Breast epithelium (tissue), 4 donors: ENCODE data around the gene FSIP1. TPM values are rescaled to one million over a fixed set of nuclear protein-coding genes. Genes with fewer than 3 reads are reported as not detected.

Experiments
- DNase-seq, 2 donors: peaks; one replicate each; pipeline ENCODE4 v3.0.0-alpha.2; 2019; ENCODE audit warnings: low spot score in 2 of 2
- H3K27ac ChIP-seq, 2 donors: fragments of 200-600 bp; sonication (generic) in 1 of 2; one replicate each; pipeline ENCODE4 v1.5.1; 2016 to 2019; ENCODE audit warnings: mild to moderate bottlenecking in 1 of 2
- H3K27me3 ChIP-seq, 2 donors: fragments of 200-600 bp; sonication (generic) in 1 of 2; one replicate each; pipeline versions ENCODE4 v1.5.1 to v1.6.0; 2017 to 2019; ENCODE audit warnings: control low read depth in 1 of 2, mild to moderate bottlenecking in 1 of 2
- H3K36me3 ChIP-seq: fragments of 200-600 bp; one replicate; pipeline ENCODE4 v1.5.1; 2019
- H3K4me1 ChIP-seq, 2 donors: fragments of 200-600 bp; sonication (generic); one replicate each; pipeline ENCODE4 v1.5.1; 2016 to 2019; ENCODE audit warnings: control low read depth in 1 of 2
- H3K4me3 ChIP-seq, 3 donors: fragments of 200-600 bp; sonication (generic); 1 replicate in 2 of 3; 2 replicates in 1 of 3; pipeline ENCODE4 v1.5.1; 2016 to 2019; ENCODE audit warnings: mild to moderate bottlenecking in 3 of 3, moderate library complexity in 2 of 3
- H3K9me3 ChIP-seq, 2 donors: fragments of 200-600 bp; sonication (generic) in 1 of 2; one replicate each; pipeline ENCODE4 v1.5.1; 2016 to 2019; ENCODE audit warnings: control low read depth in 1 of 2
- POLR2A ChIP-seq: fragments of 450-650 bp; IDR thresholded peaks from one replicate; pipeline ENCODE4 v1.6.1; 2016; ENCODE audit warnings: antibody characterized with exemption, mild to moderate bottlenecking, moderate library complexity
- POLR2AphosphoS5 ChIP-seq, 3 donors: sonication (generic); formaldehyde crosslinking; IDR thresholded peaks; one replicate each; pipeline ENCODE4 v1.6.1; 2017; ENCODE audit warnings: antibody characterized with exemption in 3 of 3
- intact Hi-C: fragments of 100-400 bp; cut with DNase I; formaldehyde crosslinking; loops from one replicate; pipeline ENCODE4 v1.15.1; 2023; ENCODE audit warnings: low total_unique reads
- total RNA-seq, 3 donors: library from RNA; depleted of rRNA; stranded (reverse); fragments of >200 nt; gene quantifications; one replicate each; pipeline ENCODE4 v1.1.0, GENCODE V29; 2016
- TF ChIP-seq, protein P1 (sequence below), 3 donors: fragments of 450-650 bp; IDR thresholded peaks; one replicate each; pipeline ENCODE4 v1.5.1; 2016 to 2017; ENCODE audit warnings: antibody characterized with exemption in 3 of 3, mild to moderate bottlenecking in 3 of 3, moderate library complexity in 3 of 3

Gene FSIP1
- total RNA-seq, 3 donors from 2014 or later, result 0.32 to 23.3 (median 16.2) TPM

GRCh38 chr15:39685367-39685766 lies 97.3 kb downstream of the FSIP1 start:
- TF ChIP-seq, protein P1, sequence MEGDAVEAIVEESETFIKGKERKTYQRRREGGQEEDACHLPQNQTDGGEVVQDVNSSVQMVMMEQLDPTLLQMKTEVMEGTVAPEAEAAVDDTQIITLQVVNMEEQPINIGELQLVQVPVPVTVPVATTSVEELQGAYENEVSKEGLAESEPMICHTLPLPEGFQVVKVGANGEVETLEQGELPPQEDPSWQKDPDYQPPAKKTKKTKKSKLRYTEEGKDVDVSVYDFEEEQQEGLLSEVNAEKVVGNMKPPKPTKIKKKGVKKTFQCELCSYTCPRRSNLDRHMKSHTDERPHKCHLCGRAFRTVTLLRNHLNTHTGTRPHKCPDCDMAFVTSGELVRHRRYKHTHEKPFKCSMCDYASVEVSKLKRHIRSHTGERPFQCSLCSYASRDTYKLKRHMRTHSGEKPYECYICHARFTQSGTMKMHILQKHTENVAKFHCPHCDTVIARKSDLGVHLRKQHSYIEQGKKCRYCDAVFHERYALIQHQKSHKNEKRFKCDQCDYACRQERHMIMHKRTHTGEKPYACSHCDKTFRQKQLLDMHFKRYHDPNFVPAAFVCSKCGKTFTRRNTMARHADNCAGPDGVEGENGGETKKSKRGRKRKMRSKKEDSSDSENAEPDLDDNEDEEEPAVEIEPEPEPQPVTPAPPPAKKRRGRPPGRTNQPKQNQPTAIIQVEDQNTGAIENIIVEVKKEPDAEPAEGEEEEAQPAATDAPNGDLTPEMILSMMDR (IDR thresholded peaks at IDR 0.05), result no peak
- TF ChIP-seq POLR2AphosphoS5 (IDR thresholded peaks at IDR 0.05), result no peak
- TF ChIP-seq POLR2A, result no peak
- Histone ChIP-seq H3K36me3 (no peaks in the 10 kb centered on the region), H3K4me3 (no peak overlapping the region), H3K4me1 (no peaks in the 10 kb centered on the region), H3K9me3 (no peaks in the 10 kb centered on the region), H3K27ac (no peak overlapping the region), H3K27me3 (no peaks in the 10 kb centered on the region)
- intact Hi-C loops, result no loop called here
- no peak for DNase-seq

GRCh38 chr15:39684233-39684632 lies 98.4 kb downstream of the FSIP1 start:
- no peaks in the 10 kb centered on the region for H3K9me3 ChIP-seq
- no peak for DNase-seq
- TF ChIP-seq POLR2A (no peak), POLR2AphosphoS5 (IDR thresholded peaks at IDR 0.05) (no peak)
- TF ChIP-seq, protein P1 (IDR thresholded peaks at IDR 0.05), result no peak
- no peaks in the 10 kb centered on the region for H3K36me3 ChIP-seq
- H3K4me3 ChIP-seq, result no peak overlapping the region
- no peaks in the 10 kb centered on the region for H3K4me1 ChIP-seq
- no peak overlapping the region for H3K27ac ChIP-seq
- H3K27me3 ChIP-seq, result no peaks in the 10 kb centered on the region
- intact Hi-C loops, result no loop called here

GRCh38 chr15:39682366-39682765 lies 100.3 kb downstream of the FSIP1 start:
- H3K36me3 ChIP-seq, result no peaks in the 10 kb centered on the region
- no peak overlapping the region for H3K27ac ChIP-seq
- DNase-seq, result no peak
- H3K27me3 ChIP-seq, result no peaks in the 10 kb centered on the region
- no peaks in the 10 kb centered on the region for H3K4me1 ChIP-seq
- H3K4me3 ChIP-seq, result no peak overlapping the region
- no peaks in the 10 kb centered on the region for H3K9me3 ChIP-seq
- intact Hi-C loops, result no loop called here
- TF ChIP-seq, protein P1 (IDR thresholded peaks at IDR 0.05), result no peak
- no peak for TF ChIP-seq POLR2A
- no peak for TF ChIP-seq POLR2AphosphoS5 (IDR thresholded peaks at IDR 0.05)

GRCh38 chr15:39680868-39681267 lies 101.8 kb downstream of the FSIP1 start:
- H3K27ac ChIP-seq, result no peak overlapping the region
- H3K9me3 ChIP-seq, result no peaks in the 10 kb centered on the region
- no peaks in the 10 kb centered on the region for H3K27me3 ChIP-seq
- H3K4me3 ChIP-seq, result no peak overlapping the region
- no peak for DNase-seq
- TF ChIP-seq POLR2A (no peak), POLR2AphosphoS5 (IDR thresholded peaks at IDR 0.05) (no peak)
- TF ChIP-seq, protein P1 (IDR thresholded peaks at IDR 0.05), result no peak
- intact Hi-C loops, result no loop called here
- H3K4me1 ChIP-seq, result no peaks in the 10 kb centered on the region
- H3K36me3 ChIP-seq, result no peaks in the 10 kb centered on the region

DNA sequence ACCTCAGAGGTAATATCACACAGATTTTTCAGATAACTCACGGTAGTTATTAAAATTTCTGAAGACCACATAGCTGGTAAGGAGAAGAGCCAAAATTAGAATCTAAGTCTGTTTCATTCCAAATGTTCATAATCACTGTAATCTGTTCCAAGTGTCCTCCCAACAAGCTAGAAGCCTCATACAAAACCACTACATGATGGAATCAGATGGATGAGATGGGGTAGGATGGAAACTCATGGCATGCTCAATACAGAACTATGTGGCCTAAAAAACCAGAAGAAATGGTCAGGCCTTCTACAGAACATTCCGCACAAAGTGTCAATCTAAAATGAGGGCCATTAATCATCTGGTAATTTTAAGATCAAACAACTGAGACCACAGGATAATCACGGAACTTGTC lies 110.0 kb downstream of the FSIP1 start:
- H3K36me3 ChIP-seq, result no peaks in the 10 kb centered on the region
- H3K27ac ChIP-seq, result no peak overlapping the region
- H3K4me3 ChIP-seq, result no peak overlapping the region
- no peaks in the 10 kb centered on the region for H3K9me3 ChIP-seq
- TF ChIP-seq POLR2A, result no peak
- no peak for TF ChIP-seq POLR2AphosphoS5 (IDR thresholded peaks at IDR 0.05)
- TF ChIP-seq, protein P1 (IDR thresholded peaks at IDR 0.05), result no peak
- intact Hi-C loops, result no loop called here
- H3K4me1 ChIP-seq, result no peaks in the 10 kb centered on the region
- no peak for DNase-seq
- no peaks in the 10 kb centered on the region for H3K27me3 ChIP-seq
